Fibroblast of lung (primary cell): ENCODE data around the gene AK1. TPM values are rescaled to one million over a fixed set of nuclear protein-coding genes. Genes with fewer than 3 reads are reported as not detected.

ENCODE experiments used
- DNase-seq, 2 donors: peaks; one replicate each; pipeline versions ENCODE4 v3.0.0 to v3.0.0-alpha.2; 2010; ENCODE audit warnings: low read depth in 2 of 2
- H2AFZ ChIP-seq: 2 replicates; pipeline ENCODE4 v1.5.1; 2012; ENCODE audit warnings: low read length, control low read depth, inconsistent platforms
- H3K27ac ChIP-seq: 2 replicates; pipeline ENCODE4 v1.5.1; 2011; ENCODE audit warnings: low read length, control low read depth; ENCODE audit not compliant: insufficient read depth
- H3K27me3 ChIP-seq: 2 replicates; pipeline ENCODE4 v1.5.1; 2011; ENCODE audit warnings: mild to moderate bottlenecking, low read length; ENCODE audit not compliant: control insufficient read depth, insufficient read depth
- H3K36me3 ChIP-seq: 2 replicates; pipeline ENCODE4 v1.5.1; 2011; ENCODE audit warnings: low read length; ENCODE audit not compliant: control insufficient read depth, insufficient read depth
- H3K4me1 ChIP-seq: 2 replicates; pipeline ENCODE4 v1.5.1; 2011; ENCODE audit warnings: low read length; ENCODE audit not compliant: control insufficient read depth, insufficient read depth; ENCODE audit errors: extremely low read depth
- H3K4me2 ChIP-seq: 2 replicates; pipeline ENCODE4 v1.5.1; 2011; ENCODE audit warnings: low read length, control low read depth; ENCODE audit not compliant: insufficient read depth; ENCODE audit errors: extremely low read depth
- H3K4me3 ChIP-seq, 4 experiments: fragments of 200-600 bp in 1 of 4; sonication (generic) in 1 of 4; replicated peaks in 1 of 4; 2 replicates each; pipeline ENCODE4 v1.5.1; 2011 to 2016; ENCODE audit warnings: low read length in 4 of 4, low read depth in 3 of 4, mild to moderate bottlenecking in 3 of 4, control low read depth in 2 of 4, inconsistent platforms in 1 of 4, mixed read lengths in 1 of 4; ENCODE audit not compliant: insufficient read depth in 1 of 4; ENCODE audit errors: control extremely low read depth in 1 of 4
- H3K79me2 ChIP-seq: 2 replicates; pipeline ENCODE4 v1.5.1; 2012; ENCODE audit warnings: mild to moderate bottlenecking, low read length, inconsistent platforms; ENCODE audit not compliant: control insufficient read depth, insufficient read depth
- H3K9ac ChIP-seq: 2 replicates; pipeline ENCODE4 v1.5.1; 2011; ENCODE audit warnings: mild to moderate bottlenecking, low read length, control low read depth; ENCODE audit not compliant: insufficient read depth
- H3K9me3 ChIP-seq: 2 replicates; pipeline ENCODE4 v1.5.1; 2012; ENCODE audit warnings: low read depth, low read length; ENCODE audit not compliant: control insufficient read depth, insufficient read depth
- H4K20me1 ChIP-seq: 2 replicates; pipeline ENCODE4 v1.5.1; 2011; ENCODE audit warnings: low read length; ENCODE audit not compliant: control insufficient read depth, insufficient read depth; ENCODE audit errors: extremely low read depth
- EZH2 ChIP-seq: IDR thresholded peaks from 2 replicates; pipeline ENCODE4 v1.5.1; 2012; ENCODE audit warnings: low read length, control low read depth, mild to moderate bottlenecking; ENCODE audit errors: missing control alignments
- polyA plus RNA-seq, 2 donors: library from polyadenylated mRNA; depleted of rRNA in 1 of 2; stranded (reverse) in 1 of 2; unstranded in 1 of 2; fragments of >200 nt; gene quantifications; 2 replicates each; pipeline ENCODE4 v1.2.1, GENCODE V29; 2011 to 2012; ENCODE audit warnings: missing spikeins in 1 of 2
- total RNA-seq: library from RNA; depleted of rRNA; stranded (reverse); fragments of >200 nt; gene quantifications from 2 replicates; pipeline ENCODE4 v1.2.1, GENCODE V29; 2014
- TF ChIP-seq, protein P1 (sequence below), 2 donors: IDR thresholded peaks in 1 of 2; conservative IDR thresholded peaks in 1 of 2; 1 replicate in 1 of 2; 2 replicates in 1 of 2; pipeline ENCODE4 v1.5.1; 2011 to 2012; ENCODE audit warnings: low read length in 2 of 2, control low read depth in 1 of 2, inconsistent platforms in 1 of 2, low read depth in 1 of 2, mild to moderate bottlenecking in 1 of 2

AK1 gene
- total and polyA plus RNA-seq, 2 donors (not counting 1 experiment from before 2014, with no cell fraction given), result 47.6 to 73.1 TPM

DNA sequence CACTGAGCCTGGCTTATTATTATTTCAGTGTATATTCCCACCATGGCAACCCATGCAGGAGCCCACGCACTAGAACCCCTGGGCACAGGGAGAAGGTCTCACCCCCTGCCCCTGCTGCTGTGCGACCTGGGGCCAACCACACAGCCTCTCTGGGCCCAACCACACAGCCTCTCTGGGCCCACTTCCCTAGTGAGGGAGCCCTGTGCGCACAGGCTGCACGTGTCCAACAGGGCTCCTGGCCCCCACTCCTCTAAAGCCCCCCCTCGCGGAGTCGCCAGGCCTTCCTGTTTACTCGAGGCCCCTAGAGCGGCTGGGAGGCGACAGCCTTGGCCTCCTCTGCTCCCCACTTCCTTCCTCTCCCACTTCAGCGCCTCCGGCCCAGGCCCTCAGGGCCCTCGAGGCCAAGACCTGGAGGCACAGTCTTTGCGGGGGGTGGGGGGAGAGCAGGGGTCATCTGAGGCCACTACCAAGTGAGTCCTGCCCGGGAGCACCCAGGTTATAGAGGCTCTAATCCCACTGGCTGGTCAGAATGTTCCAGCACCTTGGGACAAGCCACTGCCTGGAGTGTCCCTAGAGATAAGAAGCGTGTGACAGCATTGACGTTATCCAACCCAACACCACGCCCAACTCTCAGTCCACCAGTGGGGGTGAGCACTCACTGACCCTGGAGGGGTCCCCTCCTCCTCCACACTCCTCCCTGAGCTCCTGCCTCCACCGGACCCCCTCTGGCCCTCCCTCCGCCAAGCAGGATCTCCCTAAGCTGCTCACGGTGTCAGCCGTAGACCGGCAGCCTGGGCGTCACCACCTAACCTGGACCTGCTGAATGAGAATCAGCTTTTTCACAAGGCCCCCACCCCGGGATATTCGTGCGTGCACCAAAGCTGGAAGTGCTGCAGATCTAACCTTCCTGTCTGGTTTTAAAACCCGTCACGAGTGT, 15.1 kb downstream of the AK1 start:
- H3K79me2 ChIP-seq, result no peaks in the 10 kb centered on the region
- TF ChIP-seq, protein P1, sequence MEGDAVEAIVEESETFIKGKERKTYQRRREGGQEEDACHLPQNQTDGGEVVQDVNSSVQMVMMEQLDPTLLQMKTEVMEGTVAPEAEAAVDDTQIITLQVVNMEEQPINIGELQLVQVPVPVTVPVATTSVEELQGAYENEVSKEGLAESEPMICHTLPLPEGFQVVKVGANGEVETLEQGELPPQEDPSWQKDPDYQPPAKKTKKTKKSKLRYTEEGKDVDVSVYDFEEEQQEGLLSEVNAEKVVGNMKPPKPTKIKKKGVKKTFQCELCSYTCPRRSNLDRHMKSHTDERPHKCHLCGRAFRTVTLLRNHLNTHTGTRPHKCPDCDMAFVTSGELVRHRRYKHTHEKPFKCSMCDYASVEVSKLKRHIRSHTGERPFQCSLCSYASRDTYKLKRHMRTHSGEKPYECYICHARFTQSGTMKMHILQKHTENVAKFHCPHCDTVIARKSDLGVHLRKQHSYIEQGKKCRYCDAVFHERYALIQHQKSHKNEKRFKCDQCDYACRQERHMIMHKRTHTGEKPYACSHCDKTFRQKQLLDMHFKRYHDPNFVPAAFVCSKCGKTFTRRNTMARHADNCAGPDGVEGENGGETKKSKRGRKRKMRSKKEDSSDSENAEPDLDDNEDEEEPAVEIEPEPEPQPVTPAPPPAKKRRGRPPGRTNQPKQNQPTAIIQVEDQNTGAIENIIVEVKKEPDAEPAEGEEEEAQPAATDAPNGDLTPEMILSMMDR (conservative IDR thresholded peaks at IDR 0.05 in 1 of 2, IDR thresholded peaks at IDR 0.05 in 1 of 2; ENCODE audit: low read depth in 1 of 2, low read length in 2 of 2), result no peak
- TF ChIP-seq EZH2, result no peak
- H3K9me3 ChIP-seq, result no peaks in the 10 kb centered on the region
- no peak overlapping the region for H3K4me3 ChIP-seq
- no peak overlapping the region for H2AFZ ChIP-seq
- DNase-seq, result no peak
- peaks cover 4% of the 10 kb centered on the region for H3K36me3 ChIP-seq
- no peaks in the 10 kb centered on the region for H3K27me3 ChIP-seq
- no peaks in the 10 kb centered on the region for H4K20me1 ChIP-seq
- H3K4me1 ChIP-seq, result peaks cover 9% of the 10 kb centered on the region
- H3K27ac ChIP-seq, result no peak overlapping the region
- no peak overlapping the region for H3K9ac ChIP-seq
- no peak overlapping the region for H3K4me2 ChIP-seq

DNA sequence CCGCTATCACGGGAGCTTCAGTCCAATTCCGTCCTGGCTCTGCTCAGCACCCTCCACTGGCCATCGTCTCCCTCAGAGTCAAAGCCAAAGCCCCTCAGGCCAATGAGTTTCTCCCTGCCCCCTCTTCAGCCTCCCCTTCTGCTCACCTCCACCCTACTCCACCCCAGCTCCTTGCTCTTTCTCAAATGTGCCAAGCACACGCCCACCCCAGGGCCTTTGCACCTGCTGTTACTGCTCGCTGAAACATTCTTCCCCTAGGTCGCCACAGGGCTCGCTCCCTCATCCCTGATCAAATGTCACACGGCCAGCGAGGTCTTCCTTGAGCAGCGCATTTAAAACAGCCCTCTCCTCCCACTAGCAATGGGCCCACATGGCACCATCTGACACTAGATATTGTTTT, 16.7 kb downstream of the AK1 start:
- no peak overlapping the region for H2AFZ ChIP-seq
- H3K4me2 ChIP-seq, result no peak overlapping the region
- no peaks in the 10 kb centered on the region for H3K36me3 ChIP-seq
- no peak overlapping the region for H3K9ac ChIP-seq
- H3K27me3 ChIP-seq, result no peaks in the 10 kb centered on the region
- no peaks in the 10 kb centered on the region for H3K79me2 ChIP-seq
- no peak overlapping the region for H3K4me3 ChIP-seq
- no peak for DNase-seq
- no peak overlapping the region for H3K27ac ChIP-seq
- H3K9me3 ChIP-seq, result no peaks in the 10 kb centered on the region
- TF ChIP-seq, protein P1 (conservative IDR thresholded peaks at IDR 0.05 in 1 of 2, IDR thresholded peaks at IDR 0.05 in 1 of 2; ENCODE audit: low read depth in 1 of 2, low read length in 2 of 2), result no peak
- no peak for TF ChIP-seq EZH2
- H4K20me1 ChIP-seq, result no peaks in the 10 kb centered on the region
- H3K4me1 ChIP-seq, result peaks cover 9% of the 10 kb centered on the region

DNA sequence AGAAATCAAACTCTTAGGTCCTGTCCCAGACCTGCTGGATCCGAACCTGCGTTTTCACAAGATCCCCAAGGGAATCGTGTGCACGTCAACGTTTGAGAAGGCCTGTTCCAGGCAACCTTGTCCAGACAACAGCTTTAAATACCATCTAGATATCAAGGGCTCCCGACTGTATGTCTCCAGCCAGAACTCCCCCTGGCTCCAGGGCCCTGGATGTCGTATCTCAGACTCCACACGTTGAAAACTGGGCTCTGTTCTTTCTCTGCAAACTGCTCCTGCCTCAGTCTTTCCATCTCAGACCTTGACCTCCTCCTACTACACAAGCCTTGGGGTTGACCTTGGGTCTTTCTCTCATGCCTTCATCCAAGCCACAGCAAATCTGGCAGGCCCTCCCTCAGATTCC, 17.2 kb downstream of the AK1 start:
- H2AFZ ChIP-seq, result no peak overlapping the region
- H3K27ac ChIP-seq, result no peak overlapping the region
- H3K27me3 ChIP-seq, result no peaks in the 10 kb centered on the region
- no peaks in the 10 kb centered on the region for H4K20me1 ChIP-seq
- no peaks in the 10 kb centered on the region for H3K9me3 ChIP-seq
- DNase-seq, result no peak
- H3K9ac ChIP-seq, result no peak overlapping the region
- H3K4me2 ChIP-seq, result no peak overlapping the region
- no peak overlapping the region for H3K4me3 ChIP-seq
- H3K36me3 ChIP-seq, result no peaks in the 10 kb centered on the region
- no peak for TF ChIP-seq EZH2
- TF ChIP-seq, protein P1 (conservative IDR thresholded peaks at IDR 0.05 in 1 of 2, IDR thresholded peaks at IDR 0.05 in 1 of 2; ENCODE audit: low read depth in 1 of 2, low read length in 2 of 2), result no peak
- H3K79me2 ChIP-seq, result no peaks in the 10 kb centered on the region
- H3K4me1 ChIP-seq, result peaks cover 9% of the 10 kb centered on the region
